Activated naive CD4-positive, alpha-beta T cell treated with anti-CD3 and anti-CD28 coated beads, Interleukin-2, amount 10 ng/mL, durations not matched to agents 7 days and 5 days (primary cell): Measurements from ENCODE around the gene CXCL3.

ENCODE experiments used
- CTCF ChIA-PET: fragments of 350-600 bp; sonication (Branson Sonifier 250); formaldehyde crosslinking; loops from one replicate; lab custom pipeline; 2021; ENCODE audit warnings: antibody characterized with exemption; lab: Charles Lee
- DNase-seq: peaks from one replicate; pipeline ENCODE4 v3.0.0-alpha.2; 2020
- H3K27ac Mint-ChIP-seq: one replicate; pipeline ENCODE4 v1.8.0; 2021; ENCODE audit warnings: mild to moderate bottlenecking, moderate library complexity, mixed read lengths
- H3K27me3 Mint-ChIP-seq: one replicate; pipeline ENCODE4 v1.8.0; 2021; ENCODE audit warnings: mild to moderate bottlenecking, mixed read lengths
- H3K36me3 Mint-ChIP-seq: one replicate; pipeline ENCODE4 v1.8.0; 2021; ENCODE audit warnings: mixed read lengths
- H3K4me1 Mint-ChIP-seq: one replicate; pipeline ENCODE4 v1.8.0; 2021; ENCODE audit warnings: mixed read lengths
- H3K4me3 Mint-ChIP-seq: one replicate; pipeline ENCODE4 v1.8.0; 2021; ENCODE audit warnings: mild to moderate bottlenecking, moderate library complexity, mixed read lengths
- H3K9me3 Mint-ChIP-seq: one replicate; pipeline ENCODE4 v1.8.0; 2021; ENCODE audit warnings: mixed read lengths

CXCL3 gene

DNA sequence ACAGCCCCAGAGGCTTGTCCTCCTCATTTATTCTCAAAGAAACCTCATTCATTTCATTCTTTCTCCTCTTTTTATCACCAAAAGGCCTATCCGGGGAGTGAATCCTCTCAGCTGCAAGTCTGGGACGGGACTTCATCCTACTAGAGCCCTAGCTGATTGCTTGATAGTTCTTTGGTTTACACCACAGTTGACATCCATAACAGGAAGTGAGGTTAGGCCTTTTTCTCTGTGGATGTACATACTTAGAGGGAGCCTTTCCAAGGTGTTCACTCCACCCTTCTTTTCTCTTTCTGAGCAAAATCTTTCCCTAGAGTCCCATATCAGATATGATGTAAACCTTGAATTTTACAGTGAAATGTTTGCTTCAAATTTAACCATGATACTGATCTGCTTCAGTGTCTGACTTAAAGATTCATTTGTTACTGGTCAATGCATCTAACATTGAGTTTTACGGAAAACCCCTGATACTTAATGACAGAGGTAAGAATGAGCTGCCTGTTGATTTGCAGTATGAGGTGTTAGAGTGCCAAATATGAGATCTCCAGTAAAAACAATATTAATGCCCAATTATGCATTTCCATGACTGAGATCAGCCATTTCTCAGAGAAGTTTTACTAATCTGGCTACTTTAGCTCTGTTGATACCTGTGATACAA is 23.2 kb downstream of the CXCL3 start:
- CTCF ChIA-PET: no interaction called here
- Mint-ChIP-seq H3K4me3 (no peak overlapping the region), H3K27ac (peak overlapping the region; percentile 29)

DNA sequence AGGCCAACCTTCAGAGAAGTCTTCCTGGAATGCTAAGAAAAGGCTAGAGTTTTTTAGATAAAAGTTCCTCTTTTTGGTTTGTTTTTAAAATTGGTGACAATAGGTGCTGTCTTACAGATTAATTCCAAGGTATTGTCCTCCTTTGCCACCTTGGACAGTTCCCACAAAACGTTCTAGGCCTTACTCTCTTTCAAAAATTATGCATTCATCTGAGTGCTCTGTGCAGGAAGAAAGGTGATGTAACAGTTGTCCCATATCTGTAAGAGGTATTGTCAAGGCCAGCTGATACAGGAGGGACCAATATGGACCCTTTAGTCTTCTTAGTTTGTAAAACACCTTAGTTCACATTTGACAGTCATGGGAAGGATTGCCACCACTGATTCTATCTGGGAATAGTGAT is 24.2 kb downstream of the CXCL3 start:
- Mint-ChIP-seq H3K9me3 (no peaks in the 10 kb centered on the region), H3K4me1 (peaks cover 20% of the 10 kb centered on the region), H3K4me3 (no peak overlapping the region), H3K27me3 (no peaks in the 10 kb centered on the region), H3K36me3 (no peaks in the 10 kb centered on the region), H3K27ac (no peak overlapping the region)
- DNase-seq: no peak
- CTCF ChIA-PET: no interaction called here

More for the DNA sequence above, 23.2 kb downstream of the CXCL3 start:
- H3K36me3 Mint-ChIP-seq: no peaks in the 10 kb centered on the region
- no peaks in the 10 kb centered on the region for H3K27me3 Mint-ChIP-seq
- no peaks in the 10 kb centered on the region for H3K9me3 Mint-ChIP-seq
- peaks cover 20% of the 10 kb centered on the region for H3K4me1 Mint-ChIP-seq
- no peak for DNase-seq

DNA sequence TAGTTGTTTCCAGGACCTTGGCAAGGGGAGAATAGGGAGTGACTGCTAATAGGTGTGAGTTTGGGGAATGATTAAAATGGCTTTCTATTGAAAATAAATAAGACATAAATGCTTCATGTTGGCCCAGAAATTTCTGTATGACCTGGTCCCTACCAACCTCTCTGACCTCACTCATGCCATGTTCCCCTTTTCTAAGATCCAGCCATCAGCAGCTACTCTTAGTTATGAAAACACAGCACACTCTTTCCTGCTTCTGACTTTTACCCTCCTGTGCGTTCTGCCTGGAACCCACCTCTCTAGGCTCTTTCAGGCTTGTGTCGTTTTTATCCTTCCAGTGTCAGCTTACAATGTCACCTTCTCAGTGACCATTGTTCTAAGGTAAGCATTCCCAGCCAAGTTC is 25.2 kb downstream of the CXCL3 start:
- CTCF ChIA-PET: interaction anchor here (0.6 kb wide), 1 partner anchor 31 kb away, joined by 3 read pairs; no protein-coding TSS in a partner anchor
- H3K36me3 Mint-ChIP-seq: no peaks in the 10 kb centered on the region
- peaks cover 16% of the 10 kb centered on the region for H3K4me1 Mint-ChIP-seq
- no peak overlapping the region for H3K4me3 Mint-ChIP-seq
- H3K9me3 Mint-ChIP-seq: no peaks in the 10 kb centered on the region
- no peak overlapping the region for H3K27ac Mint-ChIP-seq
- DNase-seq: no peak
- no peaks in the 10 kb centered on the region for H3K27me3 Mint-ChIP-seq

DNA sequence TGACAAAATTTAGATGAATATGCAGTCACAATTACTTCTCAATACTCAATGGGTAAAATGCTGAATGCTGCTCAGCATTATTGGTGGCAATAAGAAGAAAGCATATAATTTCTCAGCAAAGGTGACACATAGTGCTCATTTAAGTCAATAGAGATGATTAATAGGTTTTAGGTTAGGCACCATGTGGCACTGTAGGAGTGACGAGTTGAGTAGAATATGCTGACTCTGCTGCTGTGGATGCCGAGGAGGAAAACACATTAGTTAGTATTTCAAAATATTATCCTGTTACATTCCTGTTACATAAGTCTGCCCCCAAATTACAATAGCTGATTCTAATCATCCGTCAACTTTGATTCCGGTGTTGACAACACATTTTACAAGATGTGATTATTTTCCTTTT is 26.4 kb downstream of the CXCL3 start:
- Mint-ChIP-seq H3K4me3 (no peak overlapping the region), H3K36me3 (no peaks in the 10 kb centered on the region), H3K4me1 (peaks cover 16% of the 10 kb centered on the region), H3K27me3 (no peaks in the 10 kb centered on the region), H3K27ac (no peak overlapping the region), H3K9me3 (no peaks in the 10 kb centered on the region)
- no peak for DNase-seq
- CTCF ChIA-PET: no interaction called here

DNA sequence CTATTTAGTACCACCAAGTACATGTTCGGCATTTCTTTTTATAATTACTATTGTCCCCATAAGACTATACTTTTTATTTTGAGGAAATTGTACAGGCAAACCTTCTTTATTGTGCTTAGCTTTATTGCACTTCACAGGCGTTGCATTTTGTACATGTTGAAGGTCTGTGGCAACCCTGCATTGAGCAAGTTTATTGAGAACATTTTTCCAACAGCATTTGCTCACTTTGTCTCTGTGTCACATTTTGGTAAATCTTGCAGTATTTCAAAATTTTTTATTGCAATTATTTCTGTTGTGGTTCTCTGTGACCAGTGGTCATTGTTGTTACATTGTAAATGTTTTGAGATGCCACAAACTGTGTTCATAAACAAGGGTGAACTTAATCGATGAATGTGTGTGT is 29.2 kb downstream of the CXCL3 start:
- no peaks in the 10 kb centered on the region for H3K4me1 Mint-ChIP-seq
- H3K9me3 Mint-ChIP-seq: no peaks in the 10 kb centered on the region
- H3K36me3 Mint-ChIP-seq: no peaks in the 10 kb centered on the region
- CTCF ChIA-PET: no interaction called here
- H3K4me3 Mint-ChIP-seq: no peak overlapping the region
- H3K27me3 Mint-ChIP-seq: no peaks in the 10 kb centered on the region
- no peak for DNase-seq
- H3K27ac Mint-ChIP-seq: no peak overlapping the region

DNA sequence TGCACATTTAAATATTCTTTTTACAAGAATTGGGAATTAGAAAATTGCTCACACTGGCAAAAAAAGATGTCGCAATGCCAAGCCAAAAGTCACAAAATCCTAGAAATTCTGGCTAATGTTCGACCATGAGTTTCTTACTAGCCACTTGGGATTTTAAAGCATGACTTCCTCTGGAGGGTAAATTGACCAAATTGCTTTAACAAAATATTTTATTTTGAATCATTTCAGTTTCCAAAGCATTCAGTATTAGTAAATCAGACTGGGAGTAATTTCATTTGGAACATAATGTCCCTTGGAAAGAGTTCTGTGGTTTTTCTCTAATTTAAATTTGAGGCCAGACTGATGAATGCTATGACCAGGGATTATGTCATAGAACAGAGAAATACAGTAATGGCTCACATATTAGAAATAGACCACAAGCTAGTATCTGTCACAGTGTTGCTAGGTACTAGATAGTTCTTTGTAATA is 32.4 kb downstream of the CXCL3 start:
- Mint-ChIP-seq H3K4me3 (no peak overlapping the region), H3K9me3 (no peaks in the 10 kb centered on the region), H3K4me1 (no peaks in the 10 kb centered on the region), H3K27me3 (no peaks in the 10 kb centered on the region), H3K27ac (no peak overlapping the region), H3K36me3 (no peaks in the 10 kb centered on the region)
- CTCF ChIA-PET: no interaction called here
- DNase-seq: no peak

DNA sequence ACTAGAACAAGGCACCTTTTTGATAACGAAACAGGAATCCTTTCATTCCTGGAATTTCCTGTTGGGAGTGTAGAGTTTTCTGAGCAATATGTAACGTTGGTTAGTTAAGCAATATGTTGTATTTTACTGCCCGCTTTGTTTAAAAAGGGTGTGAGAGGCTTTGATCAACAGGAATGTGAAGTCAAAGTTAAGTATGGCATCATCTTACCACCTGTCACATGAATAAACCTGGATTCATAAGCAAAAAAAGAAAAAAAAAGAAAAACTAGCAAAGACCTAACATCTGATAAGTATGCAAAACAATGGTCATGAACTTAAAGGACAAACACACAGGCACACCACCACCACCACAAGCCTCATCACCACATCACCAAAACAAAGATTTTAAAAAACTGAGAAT is 33.0 kb downstream of the CXCL3 start:
- no peaks in the 10 kb centered on the region for H3K4me1 Mint-ChIP-seq
- no peak overlapping the region for H3K27ac Mint-ChIP-seq
- H3K36me3 Mint-ChIP-seq: no peaks in the 10 kb centered on the region
- no peaks in the 10 kb centered on the region for H3K27me3 Mint-ChIP-seq
- no peak for DNase-seq
- CTCF ChIA-PET: no interaction called here
- H3K9me3 Mint-ChIP-seq: no peaks in the 10 kb centered on the region
- H3K4me3 Mint-ChIP-seq: no peak overlapping the region

DNA sequence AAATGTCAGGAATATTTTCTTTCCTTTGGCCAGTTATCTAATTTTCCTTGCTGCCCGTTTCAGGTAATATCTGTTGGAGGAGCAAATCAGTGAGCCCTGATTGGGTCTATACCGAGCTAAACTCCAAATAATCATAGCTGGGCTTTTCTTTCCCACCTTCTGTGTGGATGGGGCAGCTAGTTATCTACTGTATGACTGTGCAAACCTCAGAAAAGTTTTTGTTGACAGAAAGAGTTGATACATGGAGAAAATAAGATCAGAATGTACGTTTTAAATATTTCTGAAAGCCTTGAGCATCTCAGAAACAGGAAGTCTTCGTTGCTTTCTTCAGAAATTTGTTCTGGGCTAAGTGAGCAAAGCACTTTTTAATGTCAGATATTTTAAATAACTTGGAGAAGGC is 33.8 kb downstream of the CXCL3 start:
- Mint-ChIP-seq H3K4me1 (no peaks in the 10 kb centered on the region), H3K27me3 (no peaks in the 10 kb centered on the region)

DNA sequence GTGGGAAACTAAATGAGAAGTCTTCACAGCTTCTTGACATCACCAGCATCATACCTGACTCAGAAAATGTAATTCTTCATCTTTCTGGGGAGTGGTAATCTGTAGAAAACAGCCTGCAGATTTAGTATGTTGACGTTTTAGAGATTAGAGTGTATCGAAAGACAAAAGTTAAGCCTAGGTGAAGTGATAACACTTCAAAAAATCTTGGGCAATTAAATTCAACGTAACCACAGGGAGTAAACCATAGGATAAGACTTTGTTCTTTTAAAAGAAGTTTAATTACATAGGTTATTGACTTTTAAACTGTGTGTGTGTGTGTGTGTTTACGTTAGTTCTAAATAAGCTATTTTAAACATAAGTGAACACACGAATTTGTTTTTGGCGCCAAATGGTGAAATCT is 38.2 kb downstream of the CXCL3 start:
- Mint-ChIP-seq H3K9me3 (no peaks in the 10 kb centered on the region), H3K27me3 (peaks cover 16% of the 10 kb centered on the region), H3K4me3 (no peak overlapping the region), H3K27ac (no peak overlapping the region), H3K4me1 (no peaks in the 10 kb centered on the region), H3K36me3 (no peaks in the 10 kb centered on the region)
- no peak for DNase-seq
- CTCF ChIA-PET: no interaction called here

More for the DNA sequence above, 33.8 kb downstream of the CXCL3 start:
- H3K36me3 Mint-ChIP-seq: no peaks in the 10 kb centered on the region
- H3K4me3 Mint-ChIP-seq: no peak overlapping the region
- no peak overlapping the region for H3K27ac Mint-ChIP-seq
- CTCF ChIA-PET: no interaction called here
- H3K9me3 Mint-ChIP-seq: no peaks in the 10 kb centered on the region
- no peak for DNase-seq

DNA sequence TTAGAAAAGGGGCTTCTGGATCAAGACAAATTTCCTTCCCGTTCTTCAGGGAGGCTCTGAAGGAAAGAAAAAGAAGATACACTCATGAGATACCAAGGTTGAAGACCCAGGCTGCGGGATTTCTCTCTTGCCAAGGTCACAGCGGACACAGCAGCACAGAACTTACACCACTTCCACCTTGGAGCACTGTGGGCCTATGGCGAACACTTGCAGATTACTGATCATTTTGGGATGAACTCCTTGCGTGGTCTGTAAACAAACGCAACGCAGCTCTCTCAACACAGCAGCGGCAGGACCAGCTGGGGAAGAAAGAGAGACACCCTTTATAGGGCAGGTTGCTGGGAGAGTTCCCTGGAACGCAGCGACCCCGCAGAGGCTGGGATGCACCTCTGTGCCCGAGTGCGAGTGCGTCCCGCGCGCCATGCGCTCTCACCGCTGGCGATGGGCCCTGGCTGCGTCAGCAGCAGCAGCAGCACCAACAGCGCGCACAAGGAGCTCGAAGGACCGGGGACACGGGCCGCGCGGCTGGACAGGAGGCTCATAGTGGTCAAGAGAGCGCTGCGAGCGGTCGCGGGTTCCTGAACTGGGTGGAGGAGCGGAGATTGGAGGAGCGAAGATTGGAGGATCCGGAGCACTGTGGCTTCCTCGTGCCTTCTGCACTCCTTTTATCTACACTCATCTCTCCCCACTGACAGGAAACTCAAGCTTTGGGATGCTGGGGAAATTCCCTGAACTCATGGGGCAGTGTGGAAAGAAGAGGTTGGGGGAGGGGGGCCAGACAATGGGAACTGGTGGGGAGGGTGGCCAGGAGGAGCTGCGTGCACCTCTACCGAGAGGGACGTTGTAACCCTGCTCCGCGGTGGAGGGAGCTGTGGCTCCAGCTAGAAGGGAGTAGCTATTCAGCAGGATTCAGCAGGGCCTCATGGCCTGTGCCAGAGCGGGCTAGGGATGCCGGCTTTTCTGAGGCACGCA is 40.2 kb downstream of the CXCL3 start, which contains the start of gene CXCL5:
TSS of gene CXCL5 (minus strand) at position 638 of the 972 bp plus-strand sequence. CDS start at position 542, 96 bp downstream.
- no peaks in the 10 kb centered on the region for H3K9me3 Mint-ChIP-seq
- no peaks in the 10 kb centered on the region for H3K4me1 Mint-ChIP-seq
- H3K27ac Mint-ChIP-seq: peak within 1 kb of the TSS; percentile 19
- peaks cover 16% of the 10 kb centered on the region for H3K27me3 Mint-ChIP-seq
- no peak for DNase-seq
- H3K4me3 Mint-ChIP-seq: no peak within 1 kb of the TSS
- no peaks in the 10 kb centered on the region for H3K36me3 Mint-ChIP-seq
- CTCF ChIA-PET: no interaction called here

DNA sequence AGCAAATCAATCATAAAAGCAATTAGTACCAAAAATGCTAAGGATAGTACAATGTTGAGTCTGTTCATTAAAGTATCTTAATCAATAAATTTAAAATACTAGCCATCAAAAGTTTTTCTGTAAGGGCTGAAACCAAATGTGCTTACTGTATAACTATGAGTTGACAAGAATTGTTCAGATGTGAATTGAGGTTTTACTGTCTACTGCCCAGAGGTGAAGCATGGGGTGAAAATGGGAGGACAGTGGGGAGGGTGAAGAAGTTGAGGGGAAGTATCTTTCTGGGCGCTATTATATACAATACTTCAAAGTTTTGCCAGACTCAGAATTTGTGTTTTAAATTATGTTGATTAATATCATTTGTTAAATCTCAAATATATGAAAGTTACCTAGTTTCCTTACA is 46.4 kb downstream of the CXCL3 start:
- DNase-seq: no peak
- Mint-ChIP-seq H3K9me3 (no peaks in the 10 kb centered on the region), H3K27me3 (peaks cover 6% of the 10 kb centered on the region), H3K4me1 (no peaks in the 10 kb centered on the region), H3K27ac (no peak overlapping the region), H3K36me3 (no peaks in the 10 kb centered on the region), H3K4me3 (no peak overlapping the region)
- CTCF ChIA-PET: no interaction called here

DNA sequence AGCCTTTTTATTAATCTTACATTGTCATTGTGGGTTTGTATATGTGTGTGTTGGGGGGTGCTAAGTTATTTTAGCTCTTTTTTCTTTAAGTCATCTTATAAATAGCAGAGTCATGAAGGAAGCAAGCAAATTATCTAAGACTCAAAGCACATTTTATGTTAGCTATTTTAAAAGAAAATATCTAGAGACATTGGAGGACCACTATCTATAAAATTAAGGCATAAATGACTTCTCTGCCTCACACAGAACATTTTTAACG is 46.8 kb downstream of the CXCL3 start:
- no peaks in the 10 kb centered on the region for H3K4me1 Mint-ChIP-seq
- no peak overlapping the region for H3K4me3 Mint-ChIP-seq
- CTCF ChIA-PET: no interaction called here
- no peak overlapping the region for H3K27ac Mint-ChIP-seq
- H3K9me3 Mint-ChIP-seq: no peaks in the 10 kb centered on the region
- H3K36me3 Mint-ChIP-seq: no peaks in the 10 kb centered on the region
- DNase-seq: no peak
- H3K27me3 Mint-ChIP-seq: peaks cover 6% of the 10 kb centered on the region

DNA sequence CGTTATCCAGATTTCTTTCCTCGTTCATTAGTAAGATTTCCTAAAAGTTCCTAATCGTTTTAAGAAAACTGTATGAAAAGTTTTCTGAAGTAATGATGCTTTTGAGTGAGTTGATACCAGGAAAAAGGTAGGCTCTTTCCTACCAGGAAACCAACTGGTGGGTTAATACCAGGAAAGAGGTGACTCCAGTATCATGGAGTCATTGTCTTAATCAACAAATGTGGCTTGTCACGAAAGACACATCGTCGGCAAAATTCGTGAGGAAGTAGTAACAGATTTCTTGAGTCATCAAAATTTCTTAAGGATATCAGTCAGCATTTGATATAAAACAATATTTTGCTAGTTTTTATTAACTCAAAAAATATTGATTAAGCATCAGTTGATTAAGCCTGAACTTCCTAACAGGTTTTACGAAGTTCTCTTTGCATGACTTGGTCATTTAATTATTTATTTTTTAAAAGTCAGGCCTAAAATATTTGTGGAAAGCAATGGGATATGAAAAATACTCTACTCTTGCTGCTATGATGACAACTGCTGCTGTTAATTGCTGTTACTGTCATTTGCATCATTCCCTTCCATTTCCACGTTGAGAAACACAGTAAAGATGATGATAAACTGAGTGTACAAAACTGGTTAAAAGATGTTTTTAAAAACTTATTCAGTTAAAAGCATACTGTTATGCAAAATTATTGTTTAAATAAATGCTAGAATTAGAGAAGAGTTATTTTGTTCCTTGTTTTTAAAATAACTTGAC is 47.3 kb downstream of the CXCL3 start:
- CTCF ChIA-PET: no interaction called here
- H3K36me3 Mint-ChIP-seq: no peaks in the 10 kb centered on the region

DNA sequence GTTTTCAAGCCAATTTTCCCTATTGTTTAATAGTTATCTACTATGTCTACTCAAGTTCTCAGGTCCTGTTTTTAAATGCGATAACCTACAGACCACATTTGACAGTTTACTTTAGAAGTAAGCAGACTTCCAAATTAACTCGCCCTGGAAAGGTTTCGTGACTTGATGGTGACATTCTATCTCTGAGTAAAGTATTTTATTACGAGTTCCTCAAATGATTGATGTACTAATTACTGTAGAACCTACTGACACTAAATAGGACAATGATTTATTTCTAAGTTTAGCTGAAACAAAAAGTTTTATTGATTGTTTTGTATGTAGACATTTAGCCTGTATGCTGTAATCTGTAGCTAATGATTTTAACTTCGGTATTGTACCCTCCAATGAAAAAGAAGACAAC is 48.6 kb downstream of the CXCL3 start:
- Mint-ChIP-seq H3K4me3 (no peak overlapping the region), H3K27me3 (peaks cover 3% of the 10 kb centered on the region), H3K27ac (no peak overlapping the region), H3K9me3 (no peaks in the 10 kb centered on the region), H3K36me3 (no peaks in the 10 kb centered on the region), H3K4me1 (no peaks in the 10 kb centered on the region)
- no peak for DNase-seq
- CTCF ChIA-PET: interaction anchor here (0.6 kb wide), 1 partner anchor 188 kb away, joined by 3 read pairs; no protein-coding TSS in a partner anchor

More for the DNA sequence above, 47.3 kb downstream of the CXCL3 start:
- Mint-ChIP-seq H3K4me3 (no peak overlapping the region), H3K27me3 (peaks cover 4% of the 10 kb centered on the region), H3K9me3 (no peaks in the 10 kb centered on the region), H3K4me1 (no peaks in the 10 kb centered on the region), H3K27ac (no peak overlapping the region)
- no peak for DNase-seq
